ENCODE measurements around the gene INHBB.

DNA sequence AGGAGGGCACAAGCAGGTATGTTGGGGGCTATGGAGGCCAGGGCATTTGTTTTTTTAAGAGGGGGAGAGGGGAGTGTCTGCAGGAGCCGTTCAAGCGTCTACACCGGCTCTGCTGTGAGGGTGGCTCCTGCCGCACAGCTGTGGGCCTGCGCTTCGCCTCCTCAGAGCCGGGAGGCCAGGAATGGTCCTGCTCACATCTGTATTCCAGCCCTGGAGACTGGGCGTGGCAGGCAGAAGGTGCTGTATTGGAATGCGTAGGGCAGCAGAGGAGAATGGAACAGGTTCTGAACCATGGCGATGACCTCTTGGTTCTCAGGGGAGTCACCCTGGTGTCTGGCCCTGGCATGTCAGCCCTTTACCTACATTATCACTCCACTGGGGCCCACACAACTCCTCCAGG, 26.8 kb upstream of the INHBB start:
- no peak for TF ChIP-seq POLR2A (IDR thresholded peaks at IDR 0.05)
- no peak for TF ChIP-seq CTCF (IDR thresholded peaks at IDR 0.05 in 4 of 5, conservative IDR thresholded peaks at IDR 0.05 in 1 of 5)

All from gastrocnemius medialis (tissue), 4 donors.